Activated naive CD8-positive, alpha-beta T cell treated with anti-CD3 and anti-CD28 coated beads, Interleukin-2, amount 50 U/mL, for 16 hours (primary cell): ENCODE results near the gene OR2G6.
"Not testable (repeated sequence)": the region's sequence is repeated elsewhere in the genome, so short reads cannot be mapped to it uniquely, and the experiment has no call there.

Experiments used
- DNase-seq: peaks from one replicate; pipeline ENCODE4 v3.0.0-alpha.2; 2020; ENCODE audit warnings: low read depth, low spot score

OR2G6 gene

DNA sequence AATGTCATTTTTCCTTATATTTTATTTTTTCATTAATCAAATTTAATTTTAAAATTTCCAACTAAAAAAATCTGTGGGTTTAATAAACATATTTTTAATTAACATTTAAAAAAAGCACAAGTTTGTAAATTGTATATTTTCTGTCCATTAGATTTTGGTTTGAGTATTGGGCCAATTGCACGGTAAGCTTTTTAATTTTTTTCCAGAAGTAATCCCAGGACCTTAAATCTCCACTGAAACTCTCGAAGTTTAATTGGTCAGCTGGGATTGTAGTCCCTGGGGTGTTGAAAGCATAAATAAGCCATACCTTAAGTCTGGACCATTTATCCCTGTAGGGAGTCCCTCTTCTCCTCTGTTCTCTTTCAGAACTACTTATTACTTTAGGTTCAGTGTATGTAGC, at the start of gene OR2G6:
Gene OR2G6 (plus strand): TSS at position 301 of the 400 bp plus-strand sequence. CDS start 13,574 bp downstream, outside the sequence.
- not testable (repeated sequence) for DNase-seq

DNA sequence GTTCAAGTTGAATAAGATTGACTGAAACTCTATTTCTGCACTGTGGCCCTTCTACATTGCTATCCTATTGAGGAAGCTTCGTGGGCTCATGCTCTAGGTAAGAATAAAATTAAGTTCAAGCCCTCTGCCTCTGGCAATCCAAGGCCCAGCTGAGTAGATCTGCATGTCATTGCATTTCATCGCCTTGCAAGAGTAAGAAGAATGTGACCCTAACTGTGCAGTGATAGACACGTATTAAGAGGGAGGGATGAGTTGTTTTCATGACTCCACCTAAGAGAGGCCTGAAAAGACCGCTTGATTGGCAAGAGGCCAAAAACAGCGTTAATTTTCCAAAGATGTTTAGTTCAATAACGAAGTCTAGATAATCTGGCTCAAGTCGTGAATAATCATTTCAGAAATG, 48.8 kb upstream of the OR2G6 start:
- DNase-seq = not testable (repeated sequence)

DNA sequence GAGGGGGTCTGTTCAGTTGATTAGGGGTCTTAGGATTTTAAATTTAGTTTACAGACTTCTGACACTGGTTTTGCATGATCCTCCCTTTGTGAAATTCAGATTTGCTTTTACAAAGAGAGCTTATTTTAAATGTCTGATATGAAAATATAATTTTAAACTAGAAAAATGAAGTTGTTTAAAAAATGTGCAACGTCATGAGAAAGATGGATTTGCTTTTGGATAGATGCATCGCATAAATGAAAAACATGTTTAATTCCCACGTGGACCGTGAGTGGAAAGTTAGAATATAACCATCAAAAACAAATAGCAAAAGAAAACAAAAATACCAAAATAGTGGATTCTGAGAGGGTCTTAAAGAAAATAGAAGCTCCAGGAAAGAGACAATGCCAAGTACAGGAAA, 36.7 kb upstream of the OR2G6 start:
- DNase-seq = no peak

DNA sequence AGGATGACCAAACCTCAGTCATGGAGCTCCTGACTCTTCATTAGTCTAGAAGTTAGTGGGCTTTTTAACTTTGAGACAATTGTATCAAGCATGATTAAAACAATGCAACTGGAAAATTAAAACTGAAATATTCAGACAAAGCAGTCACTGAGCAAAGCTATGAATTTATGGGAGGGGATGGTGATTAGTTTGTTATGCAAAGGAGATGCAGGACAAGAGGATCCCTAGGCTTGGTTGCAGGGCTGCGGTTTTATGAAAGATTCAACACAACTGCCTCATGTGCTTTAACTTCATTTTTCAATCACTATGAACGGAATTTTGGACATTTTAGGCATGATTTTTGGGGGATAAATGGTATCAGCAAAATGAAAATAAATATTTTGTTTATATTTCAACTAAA, 35.8 kb upstream of the OR2G6 start:
- DNase-seq = not testable (repeated sequence)

DNA sequence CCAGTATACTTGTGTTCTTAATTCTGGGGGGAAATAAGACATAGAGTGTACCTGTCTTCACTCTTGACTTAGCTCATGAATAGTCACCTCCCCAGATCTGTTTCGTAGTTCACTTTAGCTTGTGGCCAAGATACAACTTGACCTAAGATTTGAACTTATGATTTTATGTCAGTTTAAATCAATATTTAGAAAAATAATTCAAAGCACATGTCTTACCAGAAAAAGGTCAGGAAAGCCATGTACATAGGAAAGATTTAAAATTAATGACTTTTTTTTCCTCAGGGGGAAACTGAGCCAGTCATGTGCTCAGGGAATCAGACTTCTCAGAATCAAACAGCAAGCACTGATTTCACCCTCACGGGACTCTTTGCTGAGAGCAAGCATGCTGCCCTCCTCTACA, 34.8 kb upstream of the OR2G6 start, which contains the start of gene OR2T3:
Gene OR2T3 (plus strand): TSS at position 301 of the 400 bp plus-strand sequence. CDS start 0 bp downstream, at position 301.
- DNase-seq = not testable (repeated sequence)

DNA sequence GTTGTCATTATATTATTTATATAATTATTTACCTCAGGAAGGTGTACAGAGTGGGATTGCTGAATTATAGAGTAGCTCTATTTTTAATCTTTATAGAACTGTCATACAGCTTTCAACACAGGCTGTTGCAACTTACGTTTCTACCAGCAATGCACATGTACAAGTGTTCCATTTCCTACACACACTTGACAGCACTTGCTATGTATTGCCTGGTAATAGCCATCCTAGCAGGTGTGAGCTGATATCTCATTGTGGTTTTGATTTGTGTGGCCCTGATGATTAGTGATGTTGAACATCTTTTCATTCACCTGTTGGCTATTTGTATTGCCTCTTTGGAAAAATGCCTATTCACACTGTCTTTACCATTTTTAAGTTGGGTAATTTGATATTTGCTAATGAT, 32.2 kb upstream of the OR2G6 start:
- not testable (repeated sequence) for DNase-seq

DNA sequence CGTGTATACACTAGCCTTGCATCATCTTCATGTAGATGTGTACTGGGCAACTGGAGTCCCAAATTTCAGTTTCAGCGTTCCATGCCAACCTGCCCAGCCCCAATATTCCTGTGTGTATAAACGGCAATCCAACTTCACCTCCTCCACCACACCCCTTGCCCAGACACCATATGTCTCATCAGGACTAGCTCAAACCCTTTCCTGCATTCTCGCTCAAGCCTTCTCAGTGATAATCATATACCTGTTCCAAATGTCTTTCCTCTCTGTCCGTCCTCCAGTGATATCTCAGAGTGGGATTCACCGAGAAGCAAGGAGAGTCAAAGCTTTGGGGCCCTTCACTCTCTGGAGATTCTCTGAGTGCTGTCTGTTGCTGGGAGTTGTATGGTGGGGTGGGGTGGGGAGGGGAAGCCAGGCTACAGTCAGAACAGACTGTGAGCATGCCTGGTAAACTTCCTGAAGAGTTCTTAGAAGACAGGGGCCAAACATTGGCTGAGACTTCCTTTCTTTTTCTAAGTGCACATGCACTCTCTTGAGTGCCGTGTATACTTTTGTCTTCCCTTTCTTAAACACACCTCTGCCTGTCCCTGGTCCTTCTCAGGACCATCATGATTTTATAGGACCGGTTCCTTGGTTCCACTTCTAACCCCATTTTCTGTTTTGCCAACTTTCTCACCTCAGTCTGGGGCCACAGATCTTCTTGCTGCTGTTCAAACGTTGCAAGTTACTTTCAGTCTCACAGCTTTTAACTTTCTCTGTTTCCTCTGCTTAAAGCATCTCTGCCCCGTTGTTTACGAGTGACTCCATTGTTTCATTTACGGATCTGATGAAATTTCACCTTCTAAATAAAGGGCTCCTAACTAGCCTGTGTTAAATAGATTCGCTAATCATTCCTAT, 25.9 kb upstream of the OR2G6 start:
- not testable (repeated sequence) for DNase-seq

DNA sequence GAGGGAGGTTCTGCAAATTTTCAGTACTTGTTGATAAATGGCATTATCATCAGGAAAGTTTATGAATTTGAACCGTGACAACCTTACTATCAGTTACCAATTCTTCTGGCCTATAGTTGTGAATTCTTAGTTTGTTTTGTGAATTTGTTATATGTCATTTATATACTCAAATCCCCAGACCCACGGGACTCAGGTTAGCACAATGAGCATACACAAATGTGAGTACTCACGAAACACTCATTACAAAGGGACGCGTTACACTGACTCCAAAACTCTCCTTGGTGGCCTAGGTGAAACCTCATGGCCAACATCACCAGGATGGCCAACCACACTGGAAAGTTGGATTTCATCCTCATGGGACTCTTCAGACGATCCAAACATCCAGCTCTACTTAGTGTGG, 19.6 kb upstream of the OR2G6 start, which contains the start of gene OR2T5:
Gene OR2T5 (plus strand): TSS at position 301 of the 400 bp plus-strand sequence. CDS start 0 bp downstream, at position 301.
- not testable (repeated sequence) for DNase-seq

DNA sequence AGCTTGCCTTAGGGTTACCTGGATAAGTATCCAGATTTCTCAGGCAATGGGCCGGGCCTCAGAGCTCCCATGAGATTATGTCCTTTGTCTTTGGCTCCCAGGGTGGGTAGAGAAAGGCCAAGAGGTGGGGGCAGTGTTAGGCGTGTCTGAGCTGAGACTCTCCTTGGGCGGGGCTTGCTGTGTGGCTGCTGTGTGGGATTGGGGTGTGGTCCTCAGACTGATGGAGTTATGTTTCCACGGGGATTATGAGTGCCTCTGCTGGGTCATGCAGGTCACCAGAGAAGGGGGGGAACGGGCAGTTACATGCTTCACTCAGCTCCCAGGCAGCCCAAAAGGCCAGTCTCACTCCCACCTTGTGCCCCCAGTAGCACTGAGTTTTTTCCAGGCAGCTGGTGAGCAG, 11.2 kb upstream of the OR2G6 start:
- DNase-seq = not testable (repeated sequence)

DNA sequence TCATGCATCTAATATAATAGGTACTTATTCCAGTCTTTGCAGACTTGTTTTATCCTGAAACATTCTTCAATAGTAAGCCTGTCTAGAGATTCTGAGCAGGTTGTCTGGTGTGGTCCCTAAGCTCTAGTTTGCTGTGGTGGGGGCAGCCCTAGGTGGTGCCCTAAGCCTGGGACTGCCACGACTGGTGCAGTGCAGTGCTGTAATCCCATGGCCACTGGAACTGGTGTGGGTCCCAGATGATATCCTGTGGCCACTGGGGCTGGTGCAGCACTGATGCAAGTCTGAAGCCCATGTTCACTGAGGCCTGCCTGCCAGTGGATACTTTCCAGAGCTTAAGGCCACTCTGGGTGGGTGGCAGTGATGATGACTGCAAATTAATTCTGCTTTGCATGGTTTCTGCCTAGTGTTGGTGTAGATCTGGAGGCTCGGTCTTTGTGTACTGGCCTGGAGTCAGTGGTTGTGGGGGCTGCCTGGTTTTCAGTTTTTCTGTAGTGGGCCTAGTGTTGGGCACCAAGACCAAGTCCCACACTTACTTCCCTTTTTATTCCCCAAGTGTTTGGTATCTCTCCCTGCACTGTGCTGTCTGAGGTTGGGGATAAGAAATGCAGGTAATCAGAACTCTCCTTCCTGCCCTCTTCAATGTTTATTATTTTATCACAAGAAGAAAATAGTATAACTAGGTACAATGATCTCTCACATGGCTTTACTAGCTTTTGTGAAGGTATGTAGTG, 7.4 kb upstream of the OR2G6 start:
- DNase-seq = not testable (repeated sequence)

DNA sequence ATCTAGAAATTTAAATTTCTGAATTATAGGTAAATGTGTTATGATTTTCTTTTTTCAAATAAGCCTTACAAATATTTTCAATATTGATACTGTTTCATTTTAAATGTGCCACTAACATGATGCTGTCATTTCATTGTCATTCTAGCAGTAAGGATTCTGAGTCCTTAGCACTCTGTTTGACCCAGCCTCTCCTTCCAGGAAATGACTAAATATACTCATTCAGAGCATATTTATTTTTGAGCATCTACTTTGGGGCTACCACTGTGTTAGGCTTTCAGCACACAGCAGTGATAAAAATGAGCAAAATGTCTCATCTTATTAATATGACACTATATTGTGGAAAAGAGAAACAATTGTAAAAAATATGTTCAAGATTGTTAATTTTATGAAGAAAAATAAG, 2.3 kb downstream of the OR2G6 start:
- not testable (repeated sequence) for DNase-seq

DNA sequence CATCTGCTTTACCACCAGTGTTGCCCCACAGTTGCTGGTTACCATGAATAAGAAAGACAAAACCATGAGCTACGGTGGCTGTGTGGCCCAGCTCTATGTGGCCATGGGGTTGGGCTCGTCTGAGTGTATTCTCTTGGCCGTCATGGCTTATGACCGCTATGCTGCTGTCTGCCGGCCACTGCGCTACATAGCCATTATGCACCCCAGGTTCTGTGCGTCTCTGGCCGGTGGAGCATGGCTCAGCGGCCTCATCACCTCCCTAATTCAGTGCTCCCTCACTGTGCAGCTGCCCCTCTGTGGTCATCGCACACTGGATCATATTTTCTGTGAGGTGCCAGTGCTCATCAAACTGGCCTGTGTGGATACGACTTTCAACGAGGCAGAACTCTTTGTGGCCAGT, 14.0 kb downstream of the OR2G6 start:
- no peak for DNase-seq

DNA sequence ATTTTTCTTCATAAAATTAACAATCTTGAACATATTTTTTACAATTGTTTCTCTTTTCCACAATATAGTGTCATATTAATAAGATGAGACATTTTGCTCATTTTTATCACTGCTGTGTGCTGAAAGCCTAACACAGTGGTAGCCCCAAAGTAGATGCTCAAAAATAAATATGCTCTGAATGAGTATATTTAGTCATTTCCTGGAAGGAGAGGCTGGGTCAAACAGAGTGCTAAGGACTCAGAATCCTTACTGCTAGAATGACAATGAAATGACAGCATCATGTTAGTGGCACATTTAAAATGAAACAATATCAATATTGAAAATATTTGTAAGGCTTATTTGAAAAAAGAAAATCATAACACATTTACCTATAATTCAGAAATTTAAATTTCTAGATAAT, 29.6 kb downstream of the OR2G6 start:
- DNase-seq = not testable (repeated sequence)

DNA sequence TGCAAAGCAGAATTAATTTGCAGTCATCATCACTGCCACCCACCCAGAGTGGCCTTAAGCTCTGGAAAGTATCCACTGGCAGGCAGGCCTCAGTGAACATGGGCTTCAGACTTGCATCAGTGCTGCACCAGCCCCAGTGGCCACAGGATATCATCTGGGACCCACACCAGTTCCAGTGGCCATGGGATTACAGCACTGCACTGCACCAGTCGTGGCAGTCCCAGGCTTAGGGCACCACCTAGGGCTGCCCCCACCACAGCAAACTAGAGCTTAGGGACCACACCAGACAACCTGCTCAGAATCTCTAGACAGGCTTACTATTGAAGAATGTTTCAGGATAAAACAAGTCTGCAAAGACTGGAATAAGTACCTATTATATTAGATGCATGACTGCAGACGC, 39.5 kb downstream of the OR2G6 start:
- not testable (repeated sequence) for DNase-seq

DNA sequence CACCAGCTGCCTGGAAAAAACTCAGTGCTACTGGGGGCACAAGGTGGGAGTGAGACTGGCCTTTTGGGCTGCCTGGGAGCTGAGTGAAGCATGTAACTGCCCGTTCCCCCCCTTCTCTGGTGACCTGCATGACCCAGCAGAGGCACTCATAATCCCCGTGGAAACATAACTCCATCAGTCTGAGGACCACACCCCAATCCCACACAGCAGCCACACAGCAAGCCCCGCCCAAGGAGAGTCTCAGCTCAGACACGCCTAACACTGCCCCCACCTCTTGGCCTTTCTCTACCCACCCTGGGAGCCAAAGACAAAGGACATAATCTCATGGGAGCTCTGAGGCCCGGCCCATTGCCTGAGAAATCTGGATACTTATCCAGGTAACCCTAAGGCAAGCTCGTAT, 43.2 kb downstream of the OR2G6 start:
- not testable (repeated sequence) for DNase-seq

DNA sequence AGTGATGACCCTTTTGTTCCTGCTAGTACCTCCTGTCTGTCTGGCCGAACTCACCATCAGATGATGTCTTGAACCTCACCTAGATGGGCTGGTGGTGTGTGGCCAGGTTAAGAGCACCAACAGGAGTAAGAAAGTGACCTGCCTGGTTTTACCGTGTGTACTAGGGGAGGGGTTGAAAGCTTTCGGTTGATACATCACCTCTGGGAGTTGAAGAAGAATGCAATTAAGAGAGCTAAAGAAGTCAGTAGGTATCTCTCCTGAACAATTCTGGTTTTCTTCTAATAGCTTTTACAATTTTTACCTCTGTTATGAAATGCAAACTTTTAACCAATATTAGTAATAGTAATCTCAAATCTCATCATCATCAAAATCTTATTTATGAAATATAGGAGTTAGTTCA, 54.8 kb downstream of the OR2G6 start, which contains the start of gene OR2T29:
Gene OR2T29 (minus strand): TSS at position 101 of the 400 bp plus-strand sequence. CDS start 3,281 bp downstream, outside the sequence.
- DNase-seq = not testable (repeated sequence)

DNA sequence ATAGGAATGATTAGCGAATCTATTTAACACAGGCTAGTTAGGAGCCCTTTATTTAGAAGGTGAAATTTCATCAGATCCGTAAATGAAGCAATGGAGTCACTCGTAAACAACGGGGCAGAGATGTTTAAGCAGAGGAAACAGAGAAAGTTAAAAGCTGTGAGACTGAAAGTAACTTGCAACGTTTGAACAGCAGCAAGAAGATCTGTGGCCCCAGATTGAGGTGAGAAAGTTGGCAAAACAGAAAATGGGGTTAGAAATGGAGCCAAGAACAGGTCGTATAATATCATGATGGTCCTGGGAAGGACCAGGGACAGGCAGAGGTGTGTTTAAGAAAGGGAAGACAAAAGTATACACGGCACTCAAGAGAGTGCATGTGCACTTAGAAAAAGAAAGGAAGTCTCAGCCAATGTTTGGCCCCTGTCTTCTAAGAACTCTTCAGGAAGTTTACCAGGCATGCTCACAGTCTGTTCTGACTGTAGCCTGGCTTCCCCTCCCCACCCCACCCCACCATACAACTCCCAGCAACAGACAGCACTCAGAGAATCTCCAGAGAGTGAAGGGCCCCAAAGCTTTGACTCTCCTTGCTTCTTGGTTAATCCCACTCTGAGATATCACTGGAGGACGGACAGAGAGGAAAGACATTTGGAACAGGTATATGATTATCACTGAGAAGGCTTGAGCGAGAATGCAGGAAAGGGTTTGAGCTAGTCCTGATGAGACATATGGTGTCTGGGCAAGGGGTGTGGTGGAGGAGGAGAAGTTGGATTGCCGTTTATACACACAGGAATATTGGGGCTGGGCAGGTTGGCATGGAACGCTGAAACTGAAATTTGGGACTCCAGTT, 57.9 kb downstream of the OR2G6 start:
- DNase-seq = not testable (repeated sequence)

DNA sequence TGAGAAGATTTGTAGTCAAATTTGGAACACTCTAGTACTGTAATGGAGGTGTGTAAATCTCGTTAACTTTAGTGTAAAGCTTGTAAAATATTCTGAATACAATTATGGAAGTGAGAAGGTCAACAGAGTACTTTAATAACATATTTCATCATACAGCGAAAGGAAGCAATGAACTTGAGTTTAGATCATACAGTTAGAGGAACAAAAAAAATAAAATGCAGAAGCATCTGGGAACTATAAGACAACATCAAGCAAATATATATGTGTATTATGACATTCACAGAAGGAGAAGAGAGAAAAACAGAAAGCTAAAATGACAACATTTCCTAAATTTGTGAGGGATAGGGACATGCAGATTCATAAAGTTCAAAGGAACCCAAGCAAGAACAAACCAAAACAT, 61.2 kb downstream of the OR2G6 start:
- not testable (repeated sequence) for DNase-seq

DNA sequence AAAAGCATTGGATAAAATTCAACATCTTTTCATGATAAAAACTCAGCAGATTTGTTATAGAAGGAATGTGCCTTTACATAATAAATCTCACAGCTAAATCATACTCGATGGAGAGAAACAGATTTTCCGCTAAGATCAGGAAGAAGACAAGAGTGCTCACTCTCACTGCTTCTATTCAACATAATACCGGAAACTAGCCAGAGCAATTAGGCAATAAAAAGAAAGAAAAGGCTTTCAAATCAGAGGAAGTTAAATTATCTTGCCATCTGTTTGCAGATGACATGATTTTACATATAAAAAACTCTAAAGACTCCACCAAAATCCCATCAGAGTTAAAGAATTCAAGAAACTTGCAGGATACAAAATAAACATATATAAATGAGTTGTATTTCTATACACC, 62.9 kb downstream of the OR2G6 start:
- not testable (repeated sequence) for DNase-seq

DNA sequence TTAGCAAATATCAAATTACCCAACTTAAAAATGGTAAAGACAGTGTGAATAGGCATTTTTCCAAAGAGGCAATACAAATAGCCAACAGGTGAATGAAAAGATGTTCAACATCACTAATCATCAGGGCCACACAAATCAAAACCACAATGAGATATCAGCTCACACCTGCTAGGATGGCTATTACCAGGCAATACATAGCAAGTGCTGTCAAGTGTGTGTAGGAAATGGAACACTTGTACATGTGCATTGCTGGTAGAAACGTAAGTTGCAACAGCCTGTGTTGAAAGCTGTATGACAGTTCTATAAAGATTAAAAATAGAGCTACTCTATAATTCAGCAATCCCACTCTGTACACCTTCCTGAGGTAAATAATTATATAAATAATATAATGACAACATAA, 64.2 kb downstream of the OR2G6 start:
- not testable (repeated sequence) for DNase-seq

DNA sequence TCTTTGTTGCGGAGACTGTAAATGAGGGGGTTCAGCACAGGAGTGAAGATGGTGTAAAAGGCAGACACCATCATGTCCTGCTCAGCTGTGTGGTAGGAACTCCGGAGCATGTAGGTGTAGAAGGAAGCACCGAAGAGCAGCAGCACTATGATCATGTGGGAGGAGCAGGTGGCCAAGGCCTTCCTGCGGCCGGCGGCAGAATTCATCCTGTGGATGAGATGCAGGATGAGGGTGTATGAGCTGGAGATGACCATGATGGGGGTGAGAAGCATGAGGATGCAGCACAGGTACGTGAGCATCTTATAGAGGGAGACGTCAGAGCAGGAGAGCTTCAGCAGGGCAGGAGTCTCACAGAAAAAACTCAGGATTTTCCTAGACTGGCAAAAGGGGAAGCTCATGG, 66.0 kb downstream of the OR2G6 start:
- not testable (repeated sequence) for DNase-seq
